HCT116 (cell line): ENCODE results near the gene PKN3.

Experiments used
- CTCF ChIP-seq, 3 experiments: fragments of 200-600 bp in 1 of 3; sonication (generic) in 1 of 3; IDR thresholded peaks in 2 of 3; conservative IDR thresholded peaks in 1 of 3; 2 replicates each; pipeline ENCODE4 v1.5.1; 2012 to 2017; ENCODE audit warnings: low read depth in 2 of 3, low read length in 2 of 3, antibody characterized with exemption in 1 of 3, borderline replicate concordance in 1 of 3, control low read depth in 1 of 3, mild to moderate bottlenecking in 1 of 3, mixed read lengths in 1 of 3, mixed run types in 1 of 3, moderate library complexity in 1 of 3; ENCODE audit not compliant: insufficient read depth in 1 of 3
- EZH2 ChIP-seq: fragments of 200-600 bp; sonication (generic); IDR thresholded peaks from 2 replicates; pipeline ENCODE4 v1.6.1; 2017; ENCODE audit warnings: antibody characterized with exemption, mixed run types
- EZH2phosphoT487 ChIP-seq: fragments of 200-600 bp; IDR thresholded peaks from 2 replicates; pipeline ENCODE4 v1.6.1; 2018; ENCODE audit warnings: antibody characterized with exemption, borderline replicate concordance
- MAX ChIP-seq: IDR thresholded peaks from 2 replicates; pipeline ENCODE4 v1.6.1; 2012
- POLR2A ChIP-seq: IDR thresholded peaks from 2 replicates; pipeline ENCODE4 v1.7.0; 2011; ENCODE audit warnings: borderline replicate concordance; ENCODE audit not compliant: insufficient read depth, insufficient read length; ENCODE audit errors: extremely low read depth
- POLR2AphosphoS5 ChIP-seq: IDR thresholded peaks from 2 replicates; pipeline ENCODE4 v1.6.1; 2011; ENCODE audit warnings: mild to moderate bottlenecking, low read depth, low read length, moderate library complexity
- RAD21 ChIP-seq: IDR thresholded peaks from 2 replicates; pipeline ENCODE4 v1.6.1; 2012; ENCODE audit warnings: low read depth, mild to moderate bottlenecking
- REST ChIP-seq: IDR thresholded peaks from 2 replicates; pipeline ENCODE4 v1.6.1; 2012; ENCODE audit warnings: low read depth
- SIN3A ChIP-seq: IDR thresholded peaks from 2 replicates; pipeline ENCODE4 v1.6.1; 2012; ENCODE audit warnings: low read depth
- SP1 ChIP-seq: IDR thresholded peaks from 2 replicates; pipeline ENCODE4 v1.6.1; 2012; ENCODE audit warnings: low read depth
- ZNF274 ChIP-seq: fragments of 200-500 bp; sonication (Bioruptor generic); IDR thresholded peaks from 2 replicates; pipeline ENCODE4 v1.6.1; 2014; ENCODE audit warnings: mild to moderate bottlenecking, low read depth, low read length, inconsistent platforms

GRCh38 chr9:128722380-128723351, 20.4 kb downstream of the PKN3 start:
- no peak for TF ChIP-seq MAX
- no peak for TF ChIP-seq CTCF (IDR thresholded peaks at IDR 0.05 in 2 of 3, conservative IDR thresholded peaks at IDR 0.05 in 1 of 3; ENCODE audit: borderline replicate concordance in 1 of 3, insufficient read depth in 1 of 3, low read depth in 2 of 3, low read length in 2 of 3)
- TF ChIP-seq EZH2phosphoT487, result no peak
- TF ChIP-seq POLR2A, result no peak
- TF ChIP-seq SIN3A, result no peak
- no peak for TF ChIP-seq SP1
- TF ChIP-seq ZNF274, result no peak
- no peak for TF ChIP-seq REST
- no peak for TF ChIP-seq RAD21
- no peak; the same call in 1 of the 2 replicates for TF ChIP-seq POLR2AphosphoS5
- TF ChIP-seq EZH2, result no peak
